HG03196 (cell line): Measurements from ENCODE around the gene DPP4.

Experiments used
- ATAC-seq: cut with Tn5 transposase; IDR thresholded peaks from one replicate; pipeline ENCODE4 v1.9.1; 2021; ENCODE audit not compliant: unreplicated experiment

DPP4 gene

GRCh38 chr2:162073888-162074631 lies at the start of gene DPP4:
TSS of gene DPP4 (minus strand) at chr2:162074215. CDS start at chr2:162073981, 234 bp downstream.
- peak; percentile 96 for ATAC-seq

- no peak for ATAC-seq
Observed at GRCh38 chr2:162118166-162119031, 44.4 kb upstream of the DPP4 start.

- no peak for ATAC-seq
Observed at GRCh38 chr2:162116352-162116751, 42.3 kb upstream of the DPP4 start.

- ATAC-seq, result no peak
Observed at GRCh38 chr2:162115076-162115475, 41.1 kb upstream of the DPP4 start.

GRCh38 chr2:162114271-162114670 lies 40.3 kb upstream of the DPP4 start:
- no peak for ATAC-seq

- no peak for ATAC-seq
Observed at GRCh38 chr2:162113776-162114168, 39.8 kb upstream of the DPP4 start.

- no peak for ATAC-seq
Observed at GRCh38 chr2:162113088-162113775, 39.2 kb upstream of the DPP4 start.

GRCh38 chr2:162111958-162112850 lies 38.2 kb upstream of the DPP4 start:
- ATAC-seq, result no peak

GRCh38 chr2:162107361-162107901 lies 33.4 kb upstream of the DPP4 start:
- no peak for ATAC-seq

- no peak for ATAC-seq
Observed at GRCh38 chr2:162106746-162107145, 32.7 kb upstream of the DPP4 start.

GRCh38 chr2:162106146-162106551 lies 32.1 kb upstream of the DPP4 start:
- ATAC-seq, result no peak

GRCh38 chr2:162103443-162104009 lies 29.5 kb upstream of the DPP4 start:
- no peak for ATAC-seq

GRCh38 chr2:162100579-162100978 lies 26.6 kb upstream of the DPP4 start:
- ATAC-seq, result no peak

- no peak for ATAC-seq
Observed at GRCh38 chr2:162099836-162100235, 25.8 kb upstream of the DPP4 start.

- ATAC-seq, result no peak
Observed at GRCh38 chr2:162092658-162093556, 18.9 kb upstream of the DPP4 start.

GRCh38 chr2:162092008-162092390 lies 18.0 kb upstream of the DPP4 start:
- no peak for ATAC-seq

GRCh38 chr2:162091325-162092007 lies 17.5 kb upstream of the DPP4 start:
- no peak for ATAC-seq

- ATAC-seq, result no peak
Observed at GRCh38 chr2:162090109-162090508, 16.1 kb upstream of the DPP4 start.
